Mesenchymal stem cell (in vitro differentiated cells and primary cell): ENCODE data around the gene DTNBP1.

Experiments used
- DNase-seq: peaks from one replicate; pipeline ENCODE4 v3.0.0-alpha.2; 2013
- H2AFZ ChIP-seq: one replicate; pipeline ENCODE4 v1.6.1; 2013; ENCODE audit warnings: low read depth, mild to moderate bottlenecking, control low read depth, inconsistent platforms, low read length, moderate library complexity
- H2AK5ac ChIP-seq: 2 replicates; pipeline ENCODE4 v1.6.1; 2013; ENCODE audit warnings: low read length, moderate library complexity, mild to moderate bottlenecking, inconsistent platforms; ENCODE audit not compliant: severe bottlenecking
- H2BK120ac ChIP-seq: one replicate; pipeline ENCODE4 v1.6.1; 2013; ENCODE audit warnings: low read depth, mild to moderate bottlenecking, inconsistent platforms, low read length, moderate library complexity
- H2BK12ac ChIP-seq, 2 experiments: one replicate each; pipeline ENCODE4 v1.6.1; 2013; ENCODE audit warnings: inconsistent platforms in 2 of 2, low read length in 2 of 2, mild to moderate bottlenecking in 2 of 2, moderate library complexity in 2 of 2, control low read depth in 1 of 2
- H2BK15ac ChIP-seq: one replicate; pipeline ENCODE4 v1.6.1; 2013; ENCODE audit warnings: mild to moderate bottlenecking, low read depth, inconsistent platforms; ENCODE audit not compliant: poor library complexity, severe bottlenecking
- H2BK5ac ChIP-seq: 2 replicates; pipeline ENCODE4 v1.6.1; 2013; ENCODE audit warnings: low read depth, mild to moderate bottlenecking, low read length, control low read depth, inconsistent platforms; ENCODE audit not compliant: poor library complexity, severe bottlenecking
- H3K14ac ChIP-seq, 2 experiments: one replicate each; pipeline ENCODE4 v1.6.1; 2013; ENCODE audit warnings: inconsistent platforms in 2 of 2, low read length in 2 of 2, control low read depth in 1 of 2, mild to moderate bottlenecking in 1 of 2, moderate library complexity in 1 of 2
- H3K18ac ChIP-seq, 2 experiments: one replicate each; pipeline ENCODE4 v1.6.1; 2013; ENCODE audit warnings: inconsistent platforms in 2 of 2, low read length in 2 of 2, control low read depth in 1 of 2, low read depth in 1 of 2, mild to moderate bottlenecking in 1 of 2
- H3K23ac ChIP-seq, 2 experiments: one replicate each; pipeline ENCODE4 v1.6.1; 2013; ENCODE audit warnings: inconsistent platforms in 2 of 2, low read length in 2 of 2, mild to moderate bottlenecking in 2 of 2, moderate library complexity in 2 of 2, control low read depth in 1 of 2
- H3K27ac ChIP-seq: 2 replicates; pipeline ENCODE4 v1.5.1; 2013; ENCODE audit warnings: mild to moderate bottlenecking, moderate library complexity, low read length, control low read depth, inconsistent platforms; ENCODE audit not compliant: poor library complexity, severe bottlenecking
- H3K27me3 ChIP-seq, 2 experiments: 2 replicates each; pipeline versions ENCODE4 v1.6.1 to v1.7.0; 2013; ENCODE audit warnings: low read length in 2 of 2, mild to moderate bottlenecking in 2 of 2, moderate library complexity in 2 of 2, control low read depth in 1 of 2, inconsistent platforms in 1 of 2; ENCODE audit not compliant: control insufficient read depth in 1 of 2, insufficient read depth in 1 of 2
- H3K36me3 ChIP-seq, 2 experiments: 2 replicates each; pipeline versions ENCODE4 v1.6.1 to v1.7.0; 2013; ENCODE audit warnings: low read length in 2 of 2, control low read depth in 1 of 2, inconsistent platforms in 1 of 2, low read depth in 1 of 2, mild to moderate bottlenecking in 1 of 2; ENCODE audit not compliant: insufficient read depth in 2 of 2, control insufficient read depth in 1 of 2
- H3K4ac ChIP-seq, 2 experiments: one replicate each; pipeline ENCODE4 v1.6.1; 2013; ENCODE audit warnings: inconsistent platforms in 2 of 2, low read length in 2 of 2, mild to moderate bottlenecking in 2 of 2, moderate library complexity in 2 of 2, control low read depth in 1 of 2, low read depth in 1 of 2
- H3K4me1 ChIP-seq: 2 replicates; pipeline ENCODE4 v1.6.1; 2013; ENCODE audit warnings: low read depth, low read length, control low read depth; ENCODE audit not compliant: control insufficient read depth, insufficient read depth
- H3K4me2 ChIP-seq: 2 replicates; pipeline ENCODE4 v1.6.1; 2013; ENCODE audit warnings: low read length, mild to moderate bottlenecking, inconsistent platforms; ENCODE audit not compliant: poor library complexity, severe bottlenecking
- H3K4me3 ChIP-seq, 2 experiments: 2 replicates each; pipeline versions ENCODE4 v1.5.1 to v1.7.0; 2013; ENCODE audit warnings: low read length in 2 of 2, mild to moderate bottlenecking in 2 of 2, control low read depth in 1 of 2, low read depth in 1 of 2; ENCODE audit not compliant: insufficient read depth in 1 of 2
- H3K79me1 ChIP-seq: replicated peaks from 2 replicates; pipeline ENCODE4 v1.6.1; 2013; ENCODE audit warnings: mild to moderate bottlenecking, control low read depth, low read length, inconsistent platforms; ENCODE audit not compliant: poor library complexity, severe bottlenecking
- H3K9ac ChIP-seq: 2 replicates; pipeline ENCODE4 v1.7.0; 2013; ENCODE audit warnings: mild to moderate bottlenecking, low read length, moderate library complexity
- H3K9me3 ChIP-seq: 2 replicates; pipeline ENCODE4 v1.7.0; 2013; ENCODE audit warnings: mild to moderate bottlenecking, low read length; ENCODE audit not compliant: control insufficient read depth
- H4K8ac ChIP-seq: one replicate; pipeline ENCODE4 v1.6.1; 2013; ENCODE audit warnings: inconsistent platforms, mild to moderate bottlenecking, low read length, moderate library complexity
- H4K91ac ChIP-seq: one replicate; pipeline ENCODE4 v1.6.1; 2013; ENCODE audit warnings: mild to moderate bottlenecking, low read length, inconsistent platforms
- WGBS: methylation state at CpG from one replicate; pipeline ENCODE4 v1.1.7; 2013; ENCODE audit warnings: mixed read lengths; 5-methylcytosine and 5-hydroxymethylcytosine counted together

Gene DTNBP1

GRCh38 chr6:15516378-15516777 lies 146.4 kb downstream of the DTNBP1 start:
- no peak overlapping the region for H3K9ac ChIP-seq
- no peaks in the 10 kb centered on the region for H3K27me3 ChIP-seq
- H2BK5ac ChIP-seq: no peak overlapping the region
- H4K8ac ChIP-seq: no peak overlapping the region
- H2BK12ac ChIP-seq: no peak overlapping the region
- H2BK120ac ChIP-seq: no peak overlapping the region
- H2BK15ac ChIP-seq: no peak overlapping the region
- H3K23ac ChIP-seq: no peak overlapping the region
- H2AK5ac ChIP-seq: no peak overlapping the region
- over 99% methylated on average over 12 of the region's 13 CpGs for WGBS
- H3K27ac ChIP-seq: no peak overlapping the region
- no peaks in the 10 kb centered on the region for H3K9me3 ChIP-seq
- no peak overlapping the region for H3K4me2 ChIP-seq
- H3K4me3 ChIP-seq: no peak overlapping the region
- DNase-seq: no peak
- H3K4ac ChIP-seq: no peak overlapping the region
- peaks cover 23% of the 10 kb centered on the region for H3K4me1 ChIP-seq
- no peak overlapping the region for H2AFZ ChIP-seq
- H3K36me3 ChIP-seq: peaks cover 71 to 97% of the 10 kb centered on the region in 2 experiments
- H4K91ac ChIP-seq: no peak overlapping the region
- peaks cover 31% of the 10 kb centered on the region for H3K79me1 ChIP-seq
- H3K18ac ChIP-seq: no peak overlapping the region
- no peak overlapping the region for H3K14ac ChIP-seq

GRCh38 chr6:15515660-15516375 lies 147.0 kb downstream of the DTNBP1 start:
- H4K8ac ChIP-seq: no peak overlapping the region
- no peak overlapping the region for H4K91ac ChIP-seq
- no peak overlapping the region for H2BK5ac ChIP-seq
- no peak overlapping the region for H3K9ac ChIP-seq
- H3K36me3 ChIP-seq: peaks cover 76 to 97% of the 10 kb centered on the region in 2 experiments
- no peak overlapping the region for H3K27ac ChIP-seq
- H2AFZ ChIP-seq: no peak overlapping the region
- H2BK120ac ChIP-seq: no peak overlapping the region
- no peak overlapping the region for H2BK12ac ChIP-seq
- no peak overlapping the region for H3K18ac ChIP-seq
- H3K79me1 ChIP-seq: peaks cover 35% of the 10 kb centered on the region
- no peak overlapping the region for H3K4ac ChIP-seq
- WGBS: 89% methylated on average over 15 of the region's 18 CpGs
- H2BK15ac ChIP-seq: no peak overlapping the region
- no peak overlapping the region for H3K4me3 ChIP-seq
- H3K23ac ChIP-seq: no peak overlapping the region
- no peak overlapping the region for H2AK5ac ChIP-seq
- no peak for DNase-seq
- no peak overlapping the region for H3K14ac ChIP-seq
- no peaks in the 10 kb centered on the region for H3K9me3 ChIP-seq
- no peak overlapping the region for H3K4me2 ChIP-seq
- H3K4me1 ChIP-seq: peaks cover 23% of the 10 kb centered on the region
- H3K27me3 ChIP-seq: no peaks in the 10 kb centered on the region

- 98% methylated on average over 6 of the region's 6 CpGs for WGBS
- no peaks in the 10 kb centered on the region for H3K9me3 ChIP-seq
These were observed 147.6 kb downstream of the DTNBP1 start for GRCh38 chr6:15515226-15515625.

GRCh38 chr6:15513801-15514711 lies 148.8 kb downstream of the DTNBP1 start:
- no peak overlapping the region for H4K8ac ChIP-seq
- peak overlapping the region in 1 of 2 experiments; percentile 33 for H2BK12ac ChIP-seq
- H3K4ac ChIP-seq: no peak overlapping the region
- H3K14ac ChIP-seq: peak overlapping the region in 1 of 2 experiments; percentile 33
- H2AK5ac ChIP-seq: no peak overlapping the region
- 91% methylated on average over 21 of the region's 21 CpGs for WGBS
- H2BK15ac ChIP-seq: no peak overlapping the region
- no peak overlapping the region for H2BK5ac ChIP-seq
- no peak overlapping the region for H2BK120ac ChIP-seq
- H3K27ac ChIP-seq: no peak overlapping the region
- peak overlapping the region; percentile 27 for H3K9ac ChIP-seq
- no peak overlapping the region for H3K4me3 ChIP-seq
- H3K4me2 ChIP-seq: no peak overlapping the region
- H4K91ac ChIP-seq: no peak overlapping the region
- no peak overlapping the region for H3K23ac ChIP-seq
- peaks cover 25% of the 10 kb centered on the region for H3K4me1 ChIP-seq
- peaks cover 77 to 96% of the 10 kb centered on the region in 2 experiments for H3K36me3 ChIP-seq
- H3K27me3 ChIP-seq: no peaks in the 10 kb centered on the region
- peak overlapping the region in 1 of 2 experiments; percentile 28 for H3K18ac ChIP-seq
- H3K79me1 ChIP-seq: peaks cover 42% of the 10 kb centered on the region
- no peak overlapping the region for H2AFZ ChIP-seq
- no peaks in the 10 kb centered on the region for H3K9me3 ChIP-seq
- DNase-seq: no peak

More at GRCh38 chr6:15515226-15515625, 147.6 kb downstream of the DTNBP1 start:
- Histone ChIP-seq H3K9ac (no peak overlapping the region), H3K27ac (no peak overlapping the region), H2BK12ac (no peak overlapping the region), H3K79me1 (peaks cover 41% of the 10 kb centered on the region), H2BK5ac (no peak overlapping the region), H4K91ac (no peak overlapping the region), H3K27me3 (no peaks in the 10 kb centered on the region), H3K4me3 (no peak overlapping the region), H2AK5ac (no peak overlapping the region), H3K36me3 (peaks cover 77 to 97% of the 10 kb centered on the region in 2 experiments), H3K4me2 (no peak overlapping the region), H4K8ac (no peak overlapping the region), H2BK15ac (no peak overlapping the region), H3K23ac (no peak overlapping the region), H2BK120ac (no peak overlapping the region), H3K18ac (no peak overlapping the region), H3K4me1 (peaks cover 23% of the 10 kb centered on the region), H2AFZ (no peak overlapping the region), H3K4ac (no peak overlapping the region), H3K14ac (no peak overlapping the region)
- no peak for DNase-seq
